CD4-positive, alpha-beta T cell treated with Interleukin-6 for 4 hours (primary cell): ENCODE data around the gene PTPRG.

Source experiments
- DNase-seq: peaks from one replicate; pipeline ENCODE4 v3.0.0-alpha.2; 2020; ENCODE audit warnings: mixed read lengths

The PTPRG gene

DNA sequence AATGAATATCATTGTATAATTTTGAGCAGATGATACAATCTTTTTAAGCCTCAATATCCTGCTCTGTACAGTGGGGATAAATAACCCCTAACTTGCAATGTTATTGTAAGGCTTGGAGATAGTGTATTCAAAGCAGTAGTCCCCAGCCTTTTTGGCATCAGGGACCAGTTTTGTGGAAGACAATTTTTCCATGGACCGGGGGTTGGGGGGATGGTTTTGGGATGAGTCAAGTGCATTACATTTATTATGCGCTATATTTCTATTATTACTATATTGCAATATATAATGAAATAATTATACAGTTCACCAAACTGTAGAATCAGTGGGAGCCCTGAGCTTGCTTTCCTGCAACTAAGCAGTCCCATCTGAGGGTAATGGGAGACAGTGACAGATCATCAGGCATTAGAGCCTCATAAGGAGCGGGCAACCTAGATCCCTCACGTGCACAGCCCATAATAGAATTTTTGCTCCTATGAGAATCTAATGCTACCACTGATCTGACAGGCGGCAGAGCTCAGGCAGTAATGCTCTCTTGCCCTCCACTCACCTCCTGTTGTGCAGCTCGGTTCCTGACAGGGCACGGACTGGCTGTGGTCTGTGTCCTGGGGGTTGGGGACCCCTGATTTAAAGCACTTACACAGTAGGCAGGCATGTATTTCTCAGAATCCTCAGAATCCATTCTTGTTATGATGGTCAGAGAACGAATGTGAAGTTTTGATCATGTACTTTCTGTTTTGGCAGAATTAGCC is 102.2 kb downstream of the PTPRG start:
- no peak for DNase-seq

DNA sequence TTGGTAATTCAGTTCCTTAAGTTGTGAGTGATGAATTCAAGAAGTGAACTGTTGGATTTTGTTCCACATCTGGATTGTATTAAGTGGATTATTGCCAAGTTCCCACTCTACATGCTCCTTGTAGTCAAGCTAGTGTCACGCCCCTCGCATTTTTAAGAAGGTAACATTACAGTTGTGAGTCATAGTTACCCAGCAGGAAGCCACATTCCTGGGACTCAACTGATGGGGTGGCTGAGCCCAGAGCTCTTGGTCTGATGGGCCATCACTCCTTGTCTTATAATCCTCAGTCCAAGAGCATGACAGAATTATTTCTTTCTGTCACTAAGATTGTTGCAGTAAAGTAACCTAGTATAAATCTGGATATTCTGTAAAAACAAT is 102.7 kb downstream of the PTPRG start:
- no peak for DNase-seq

DNA sequence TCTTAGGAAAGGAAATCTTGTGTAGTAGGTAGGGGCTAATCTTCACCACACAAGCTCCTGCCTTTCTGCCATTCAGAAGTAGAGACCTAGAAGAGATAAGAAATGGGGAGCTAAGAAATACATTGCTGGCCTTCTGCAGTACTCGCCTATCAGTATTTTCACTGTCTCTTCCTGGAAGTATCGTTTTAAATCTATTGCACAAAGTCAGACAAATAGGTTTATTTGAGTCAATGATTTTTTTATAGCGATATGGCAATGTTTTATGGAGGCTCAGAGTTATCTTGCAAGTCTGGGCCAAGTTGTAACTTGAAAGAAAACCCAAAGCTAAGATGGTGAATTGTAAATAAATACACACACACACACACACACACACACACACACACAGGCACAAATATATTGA is 103.8 kb downstream of the PTPRG start:
- no peak for DNase-seq

DNA sequence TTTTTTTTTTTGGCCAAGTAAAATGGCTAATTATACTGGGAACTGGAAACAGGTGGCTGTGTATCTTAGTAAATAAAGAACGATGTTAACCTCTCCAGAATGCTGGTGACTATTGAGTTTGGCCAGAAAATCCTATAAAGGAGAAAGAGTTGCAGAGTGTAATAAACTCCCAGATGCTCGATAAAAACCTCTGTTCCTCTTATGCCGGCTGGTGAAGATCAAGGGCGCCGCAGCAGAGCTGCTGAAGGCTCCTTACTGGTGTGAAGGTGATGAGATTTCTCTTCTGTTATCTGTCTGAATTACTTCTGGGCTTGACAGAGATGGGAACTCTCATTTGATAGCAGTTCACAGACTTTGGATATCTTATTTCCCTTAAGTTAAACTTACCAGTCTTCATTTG is 104.6 kb downstream of the PTPRG start:
- no peak for DNase-seq

DNA sequence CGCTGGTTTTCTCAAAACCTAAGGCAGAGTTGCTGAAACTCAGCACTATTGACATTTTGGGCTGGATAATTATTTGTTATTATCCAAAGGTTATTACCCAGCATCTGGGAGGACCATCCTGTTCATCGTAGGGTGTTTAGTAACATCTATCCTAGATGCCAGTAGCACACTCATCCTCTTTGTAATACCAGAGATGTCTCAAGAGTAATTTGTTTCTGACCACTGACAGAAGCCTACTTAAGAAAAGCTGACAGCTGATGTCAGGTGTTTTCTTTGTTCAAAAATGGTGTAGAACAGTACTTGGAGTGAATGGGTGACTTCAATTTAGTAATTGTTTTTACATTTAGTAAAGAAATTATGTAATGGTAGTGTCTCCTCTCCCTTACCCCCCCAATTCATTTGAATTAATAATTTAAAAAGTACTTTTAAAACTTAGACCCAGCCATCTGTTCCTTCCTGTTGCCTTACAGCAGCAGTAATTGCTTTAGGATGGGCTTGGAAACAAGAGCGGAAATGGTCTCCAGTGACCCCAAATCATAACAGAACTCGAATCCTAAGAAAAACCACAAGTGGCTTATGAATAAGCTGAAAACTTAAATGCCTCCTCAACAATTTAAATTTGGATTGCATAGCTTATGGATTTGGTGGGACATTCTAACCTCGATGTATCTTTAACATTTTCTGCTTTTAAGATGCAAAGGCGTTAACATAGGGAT is 105.4 kb downstream of the PTPRG start:
- no peak for DNase-seq

DNA sequence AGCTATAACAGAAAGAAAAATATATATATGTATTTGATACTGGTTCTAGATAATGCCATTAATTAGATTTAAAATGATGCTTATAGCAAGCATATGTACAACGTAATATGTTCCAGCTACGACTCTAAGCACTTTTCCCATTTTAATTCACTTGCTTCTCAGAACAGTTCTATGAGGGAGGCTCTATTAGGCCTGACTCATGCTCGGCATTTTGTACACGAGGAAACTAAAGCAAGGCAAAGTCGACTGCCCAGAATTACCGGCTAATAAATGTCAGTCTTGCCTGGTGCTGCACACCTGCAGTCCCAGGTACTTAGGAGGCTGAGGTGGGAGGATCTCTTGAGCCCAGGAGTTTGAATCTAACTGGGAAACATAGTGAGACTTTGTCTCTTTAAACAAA is 106.0 kb downstream of the PTPRG start:
- no peak for DNase-seq

DNA sequence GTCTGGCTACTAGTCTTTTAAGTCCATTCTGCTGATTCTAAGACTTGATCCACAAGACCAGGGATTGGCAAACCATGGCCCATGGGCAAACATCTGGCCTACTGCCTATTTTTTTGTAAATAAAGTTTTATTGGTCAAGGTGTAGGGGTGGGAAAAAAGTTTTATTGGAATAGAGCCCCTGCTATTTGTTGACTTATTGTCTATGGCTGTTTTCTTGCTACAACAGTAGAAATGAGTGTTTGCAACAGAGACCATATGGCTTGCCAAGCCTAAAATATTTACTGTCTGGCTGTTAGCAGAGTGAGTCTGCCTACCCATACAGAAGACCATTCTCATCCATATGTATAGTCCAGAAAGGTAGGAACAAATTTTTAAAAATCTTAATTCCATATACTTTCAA is 106.4 kb downstream of the PTPRG start:
- DNase-seq: no peak

DNA sequence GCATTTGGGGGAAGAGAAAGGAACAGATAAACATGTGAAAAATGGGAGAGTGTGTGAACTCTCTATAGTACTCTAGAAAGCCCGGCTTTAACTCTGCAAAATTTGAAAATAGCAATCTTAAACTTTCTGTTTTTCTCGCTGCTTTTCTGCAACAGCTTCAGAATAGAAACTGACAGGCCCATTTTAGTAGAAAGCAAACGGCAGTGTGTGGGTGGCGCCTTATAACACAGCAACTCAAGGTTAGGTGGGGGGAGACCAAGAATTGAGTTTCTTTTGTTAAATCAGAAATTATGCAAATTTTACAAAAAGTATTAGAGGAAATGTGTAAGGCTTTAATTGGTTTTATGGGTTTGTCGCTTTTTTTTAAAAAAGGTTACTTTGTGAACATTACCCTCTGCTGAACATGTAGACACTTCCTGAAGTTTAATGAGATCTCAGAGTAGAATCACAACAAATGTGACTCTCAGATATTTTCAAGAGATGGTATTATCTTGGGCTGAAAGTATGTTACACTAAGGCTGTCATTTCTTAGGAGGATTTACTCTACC is 107.0 kb downstream of the PTPRG start:
- DNase-seq: no peak

DNA sequence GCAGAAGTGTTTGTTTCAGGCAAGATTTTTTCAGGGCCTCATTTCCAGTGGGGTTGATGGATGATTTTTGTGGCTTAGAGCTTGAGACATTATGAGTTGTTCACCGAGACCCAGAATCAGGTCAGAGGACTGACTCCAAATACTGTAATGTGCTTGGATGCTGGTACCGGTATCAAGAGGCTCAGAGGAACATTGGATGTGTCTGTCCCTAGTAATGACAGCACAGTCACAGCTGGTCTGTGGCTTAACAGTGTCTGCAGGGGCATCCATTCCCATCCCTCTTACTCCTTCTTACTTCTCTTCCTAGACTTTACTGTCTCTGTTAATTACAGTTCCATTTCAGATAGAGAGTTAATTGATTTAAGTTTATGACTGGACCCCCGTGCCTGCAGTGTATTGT is 107.8 kb downstream of the PTPRG start:
- no peak for DNase-seq

DNA sequence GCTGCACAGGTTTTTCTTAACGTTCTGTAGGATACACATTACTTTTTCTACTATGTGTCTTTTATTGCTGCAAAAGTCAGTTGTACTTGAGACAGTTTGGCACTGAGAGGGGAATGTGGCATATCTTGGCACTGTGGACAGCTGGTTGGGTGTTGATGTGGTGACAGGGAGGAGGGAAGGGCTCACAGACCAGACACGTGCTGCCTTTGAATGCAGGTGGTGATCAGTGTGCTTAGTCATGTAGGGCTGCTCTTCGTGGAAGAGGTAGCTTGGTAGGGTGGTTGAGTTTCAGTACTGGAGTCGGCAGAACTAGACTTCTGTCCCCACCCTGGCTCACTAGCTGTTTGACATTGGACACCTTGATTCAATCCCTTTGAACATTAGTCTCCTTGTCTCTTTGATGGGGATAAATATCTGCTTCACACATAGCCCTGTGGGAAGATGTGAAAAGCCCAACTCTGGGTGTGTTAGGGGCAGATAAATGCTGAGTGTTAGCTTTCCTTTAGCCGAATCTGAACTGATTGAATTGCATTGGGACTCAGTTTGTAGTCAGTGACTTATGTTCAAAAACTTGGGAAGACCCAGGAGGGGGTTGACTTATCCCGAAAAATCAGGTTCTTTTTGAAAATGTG is 108.4 kb downstream of the PTPRG start:
- DNase-seq: no peak

DNA sequence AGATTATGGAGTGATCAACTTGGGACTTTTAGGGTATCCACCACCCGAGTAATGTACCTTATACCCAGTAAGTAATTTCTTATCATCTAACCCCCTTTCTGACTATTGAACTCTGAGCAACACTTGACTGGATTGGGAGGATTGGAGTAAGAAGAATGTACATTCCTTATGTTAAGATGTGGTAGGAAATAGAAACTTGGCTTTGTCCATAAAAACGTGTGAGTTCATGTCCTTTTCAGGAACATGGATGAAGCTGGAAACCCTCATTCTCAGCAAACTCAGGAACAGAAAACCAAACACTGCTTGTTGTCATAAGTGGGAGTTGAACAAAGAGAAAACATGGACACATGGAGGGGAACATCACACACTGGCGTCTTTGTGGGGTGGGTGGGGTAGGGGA is 112.3 kb downstream of the PTPRG start:
- DNase-seq: no peak

DNA sequence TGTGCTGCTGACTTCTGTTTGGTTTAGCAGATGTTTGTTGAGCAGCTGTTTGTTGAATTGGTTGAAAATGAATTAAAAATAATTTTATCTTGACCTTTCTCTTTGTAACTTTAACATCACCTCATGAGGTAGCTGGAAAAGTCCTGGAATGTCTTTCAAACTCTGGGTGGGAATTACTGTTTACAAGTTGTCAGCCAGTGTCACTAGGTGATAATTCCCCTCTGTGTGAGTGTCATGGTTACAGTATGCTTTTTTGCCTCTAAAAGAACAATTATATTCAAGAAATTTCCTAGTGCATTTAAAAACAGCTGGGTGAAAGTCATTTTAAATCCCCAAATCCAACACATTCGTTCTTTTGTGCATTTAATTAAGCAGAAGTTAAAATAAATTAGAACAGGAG is 113.2 kb downstream of the PTPRG start:
- DNase-seq: no peak

DNA sequence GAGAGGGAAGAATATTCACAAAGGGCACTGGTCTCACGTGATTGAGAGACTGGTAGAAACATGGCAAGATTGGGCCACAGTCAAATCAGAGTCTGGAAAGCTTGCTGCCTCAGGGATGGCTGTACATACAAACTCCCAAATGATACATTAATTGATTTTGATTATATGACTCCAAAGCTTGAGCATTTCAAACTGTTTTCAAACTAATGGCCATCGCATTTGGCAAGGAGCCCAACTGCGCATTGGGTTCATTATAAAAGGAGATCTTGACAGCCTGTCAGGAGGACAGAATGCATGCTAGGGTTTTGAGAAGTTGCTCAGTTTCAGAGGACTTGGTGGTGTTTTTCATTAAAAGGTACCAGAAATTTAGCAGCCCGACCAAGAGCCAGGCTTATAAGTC is 117.7 kb downstream of the PTPRG start:
- DNase-seq: no peak

DNA sequence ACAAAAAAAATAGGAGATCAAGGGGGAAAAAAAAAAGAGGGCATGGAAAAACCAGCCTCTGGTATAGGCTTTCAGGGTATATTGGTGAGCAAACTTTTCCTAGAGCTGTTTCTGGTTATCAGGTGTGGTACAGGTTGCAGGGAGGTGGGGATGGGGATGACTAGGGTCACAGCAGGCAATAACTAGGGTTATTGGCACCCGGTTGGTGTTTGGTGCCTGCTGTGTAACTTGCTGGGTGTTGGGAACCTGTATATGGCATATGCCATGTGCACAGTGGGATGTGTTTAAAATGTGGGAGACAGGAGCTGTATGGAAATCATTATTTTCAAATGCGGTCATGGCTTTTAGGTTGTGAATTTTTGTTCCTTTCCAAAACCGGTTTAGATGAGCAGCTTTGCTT is 119.2 kb downstream of the PTPRG start:
- no peak for DNase-seq

DNA sequence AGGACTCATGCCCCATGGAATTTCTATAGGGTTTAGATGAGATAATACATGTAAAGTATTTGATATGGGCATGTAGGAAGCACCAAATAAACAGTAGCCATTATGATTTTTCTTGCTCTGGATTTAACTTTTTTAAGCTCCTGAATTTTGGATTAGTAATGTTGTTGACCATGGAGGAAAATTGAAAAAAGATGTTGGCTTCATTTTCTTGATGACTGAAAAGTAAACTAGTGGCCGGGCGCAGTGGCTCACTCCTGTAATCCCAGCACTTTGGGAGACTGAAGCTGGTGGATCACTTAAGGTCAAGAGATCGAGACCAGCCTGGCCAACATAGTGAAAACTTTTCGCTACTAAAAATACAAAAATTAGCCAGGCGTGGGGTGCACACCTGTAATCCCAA is 120.3 kb downstream of the PTPRG start:
- no peak for DNase-seq

DNA sequence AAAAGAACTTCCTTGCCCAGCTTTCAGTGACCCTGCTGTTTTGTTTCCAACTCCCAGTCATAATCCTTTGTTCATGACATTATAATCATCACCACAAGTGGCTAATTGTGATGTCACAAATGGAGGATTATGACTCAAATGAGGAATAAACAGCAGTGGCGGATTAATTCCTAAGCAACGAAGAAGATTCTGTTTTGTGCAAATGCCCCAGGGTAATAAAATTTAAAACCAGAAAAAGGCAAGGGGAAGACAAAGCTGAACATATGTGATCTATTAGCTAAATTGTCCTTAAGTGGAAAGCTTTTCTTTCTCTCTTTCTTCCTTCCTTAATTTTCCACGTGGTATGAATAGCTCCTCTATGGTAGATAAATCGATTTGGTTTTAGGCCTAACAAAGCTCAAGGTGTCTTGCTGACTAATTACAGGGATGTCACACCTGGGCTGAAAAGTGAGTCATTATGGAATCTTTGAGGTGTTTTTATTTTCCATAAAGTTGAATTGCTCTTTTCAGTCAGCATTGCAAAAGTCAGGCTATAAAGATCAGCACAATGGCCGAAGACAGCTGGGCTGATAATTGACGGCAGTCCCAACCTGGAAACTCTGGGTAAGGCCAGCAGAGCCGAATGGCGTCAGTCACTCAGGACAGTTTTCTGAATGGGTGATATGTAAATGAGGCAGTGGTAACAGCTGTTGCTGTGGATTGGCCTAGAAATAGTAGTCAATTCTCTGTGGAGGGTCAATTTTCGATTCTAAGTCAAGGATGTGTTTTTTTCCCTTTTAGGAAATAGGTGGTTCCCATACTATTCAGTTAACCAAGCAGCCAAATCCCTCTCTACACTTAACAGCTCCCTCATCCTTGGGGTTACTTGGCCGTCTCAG is 121.5 kb downstream of the PTPRG start:
- no peak for DNase-seq

DNA sequence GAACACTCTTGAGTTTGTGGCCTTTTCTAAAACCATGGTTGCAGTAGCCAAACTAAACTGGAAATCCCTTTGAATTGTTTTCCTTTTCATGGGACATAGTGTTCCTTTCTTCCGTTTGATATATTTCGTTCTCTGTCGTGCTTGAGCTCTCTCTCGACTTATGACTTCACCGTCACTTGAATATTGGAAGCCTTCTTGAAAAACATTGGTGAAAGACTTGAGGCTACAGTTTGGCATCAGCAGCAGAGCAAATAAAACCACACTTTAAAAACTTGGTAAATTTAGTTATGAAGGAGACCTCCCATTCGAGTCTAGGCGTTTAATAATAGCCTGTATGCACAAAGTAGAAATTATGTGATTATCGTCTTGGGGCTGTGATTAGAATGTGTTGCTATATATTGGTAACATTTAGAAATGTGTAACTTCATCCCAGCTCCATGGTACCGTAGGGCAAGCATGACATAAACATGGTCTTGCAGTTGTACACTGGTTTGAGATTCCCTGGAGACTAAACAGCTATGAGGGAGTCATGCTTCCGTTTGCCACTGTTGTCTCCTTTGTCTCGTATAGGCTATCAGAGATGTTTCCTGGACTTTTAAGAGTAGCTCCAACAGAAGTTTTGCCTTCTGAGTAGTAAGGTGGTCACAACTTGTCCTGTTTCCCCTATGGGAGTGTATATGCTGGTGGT is 122.3 kb downstream of the PTPRG start:
- DNase-seq: no peak

DNA sequence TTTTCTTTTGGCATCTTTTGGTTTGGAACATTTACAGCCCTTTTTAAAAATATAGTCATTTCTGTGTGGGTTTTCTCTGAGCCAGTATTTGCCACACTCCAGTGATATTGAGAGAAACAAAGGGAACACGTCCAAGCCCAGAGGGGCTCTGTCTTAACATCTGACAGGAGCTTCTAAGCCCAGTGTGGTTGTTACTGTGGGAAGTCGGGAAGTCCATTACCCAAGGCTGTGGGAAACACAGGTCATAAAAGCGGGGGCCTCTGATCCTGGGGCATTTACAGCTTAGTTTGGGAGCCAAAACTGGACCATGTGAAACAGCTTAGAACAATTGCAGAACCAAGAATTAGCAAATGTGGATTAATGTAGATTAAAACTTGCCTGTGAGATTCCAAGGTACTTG is 123.0 kb downstream of the PTPRG start:
- no peak for DNase-seq

DNA sequence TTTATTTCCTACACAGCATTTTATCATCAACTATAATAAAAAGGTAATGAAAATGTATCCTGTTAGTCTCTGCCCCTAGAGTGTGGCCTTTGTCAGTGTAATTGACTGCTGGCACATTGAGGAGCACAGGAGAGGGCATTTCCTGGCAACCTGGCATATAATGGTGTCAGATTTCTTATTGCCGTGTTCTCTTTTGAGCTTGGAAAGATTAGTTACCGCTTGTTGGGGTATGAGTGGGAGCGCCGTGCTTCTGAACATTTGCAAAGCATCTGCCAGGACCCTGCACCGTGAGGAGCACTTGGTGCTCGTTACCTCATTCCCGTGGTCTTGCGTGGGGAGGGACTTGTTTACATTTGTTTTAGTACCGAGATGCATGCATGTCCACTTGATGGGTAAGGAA is 124.4 kb downstream of the PTPRG start:
- DNase-seq: no peak

DNA sequence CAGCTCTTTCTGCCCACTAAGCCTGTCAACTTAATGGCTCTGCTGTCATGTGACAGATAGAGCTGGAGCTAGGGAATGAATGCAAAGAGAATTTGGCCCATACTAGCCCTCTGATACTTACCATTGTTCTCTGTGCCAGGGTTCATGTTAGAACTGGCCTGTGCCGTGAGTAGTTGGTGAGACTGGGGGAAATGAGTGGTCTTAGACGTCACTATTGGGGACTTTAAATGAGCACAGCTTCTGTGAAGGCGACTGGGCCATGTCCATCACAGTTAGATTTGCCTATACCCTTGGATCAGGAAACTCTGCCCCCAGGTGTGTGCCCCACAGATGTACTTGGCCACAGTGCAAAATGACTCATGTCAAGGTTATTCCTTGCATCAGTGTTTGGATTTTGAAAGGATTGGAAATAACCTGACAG is 124.9 kb downstream of the PTPRG start:
- no peak for DNase-seq

DNA sequence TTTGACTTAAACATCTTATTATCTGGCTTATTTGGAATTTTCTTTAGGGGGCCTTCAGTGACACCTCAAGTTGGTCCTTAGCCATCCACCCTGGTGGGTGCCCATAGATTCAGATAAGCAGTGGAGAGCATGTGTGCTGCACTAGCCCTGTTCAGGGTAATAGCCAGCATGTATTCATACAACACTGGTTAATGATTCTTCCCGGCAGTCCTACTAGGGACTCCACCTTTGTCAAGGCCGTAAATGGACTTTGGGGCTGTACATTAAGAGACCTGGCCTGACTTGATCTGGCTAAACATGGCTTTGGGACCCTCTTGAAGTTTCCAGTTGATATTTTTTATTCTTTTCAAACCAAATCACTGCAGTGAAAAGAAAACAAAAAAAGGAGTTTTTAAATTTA is 125.8 kb downstream of the PTPRG start:
- no peak for DNase-seq

DNA sequence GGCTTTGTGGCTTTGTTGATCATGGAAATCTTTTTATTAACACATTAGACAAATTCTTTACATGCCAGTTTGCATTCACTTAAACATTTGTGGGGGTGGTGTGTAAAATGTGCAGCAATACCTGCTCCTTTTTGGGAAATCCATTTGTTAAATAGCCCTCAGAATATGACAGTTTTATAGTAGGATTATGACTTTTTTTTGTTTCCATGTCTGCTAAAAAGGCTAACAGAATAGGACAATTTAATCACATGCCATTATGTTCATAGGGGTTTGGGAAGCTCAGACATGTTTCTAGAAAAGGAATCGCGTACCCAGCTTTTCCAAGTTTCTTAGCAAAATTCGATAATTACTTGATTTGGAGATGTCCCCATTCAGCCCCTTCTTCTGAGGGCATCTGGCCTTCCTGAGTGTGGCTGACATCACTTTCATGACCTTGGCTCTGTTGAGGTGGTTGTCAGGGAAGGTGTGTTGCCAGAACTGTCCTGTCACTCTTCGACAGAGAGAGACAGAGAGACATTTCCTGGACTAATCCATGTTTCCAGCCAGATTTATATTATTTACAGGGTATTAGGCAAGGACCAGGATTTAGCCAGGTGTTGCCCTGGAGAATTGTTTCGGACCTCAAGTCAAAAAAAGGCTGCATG is 126.4 kb downstream of the PTPRG start:
- no peak for DNase-seq
